GM21526 (cell line): ENCODE data around the gene MTHFSD.

Experiments used
- ATAC-seq: cut with Tn5 transposase; IDR thresholded peaks from one replicate; pipeline ENCODE4 v1.9.1; 2021; ENCODE audit warnings: moderate library complexity; ENCODE audit not compliant: unreplicated experiment, low FRiP score

MTHFSD gene

DNA sequence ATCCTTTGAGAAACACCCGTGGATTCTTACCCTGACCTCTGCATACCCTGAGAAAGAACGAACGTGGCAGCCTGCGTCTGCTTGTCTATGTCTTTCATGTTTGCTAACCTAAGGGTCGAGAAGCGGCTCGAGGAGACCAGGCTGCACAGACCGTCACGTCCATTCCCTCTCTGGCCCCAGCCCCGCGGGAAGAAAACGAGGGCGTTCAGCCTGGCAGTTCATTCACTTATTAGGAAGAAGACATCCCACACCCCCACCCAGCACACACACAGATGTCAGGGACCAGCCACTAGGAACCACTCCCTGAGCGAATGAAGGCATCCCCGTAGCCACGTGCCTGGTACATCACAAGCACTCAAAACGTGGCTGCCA, 655 bp upstream of the MTHFSD start:
- no peak for ATAC-seq

DNA sequence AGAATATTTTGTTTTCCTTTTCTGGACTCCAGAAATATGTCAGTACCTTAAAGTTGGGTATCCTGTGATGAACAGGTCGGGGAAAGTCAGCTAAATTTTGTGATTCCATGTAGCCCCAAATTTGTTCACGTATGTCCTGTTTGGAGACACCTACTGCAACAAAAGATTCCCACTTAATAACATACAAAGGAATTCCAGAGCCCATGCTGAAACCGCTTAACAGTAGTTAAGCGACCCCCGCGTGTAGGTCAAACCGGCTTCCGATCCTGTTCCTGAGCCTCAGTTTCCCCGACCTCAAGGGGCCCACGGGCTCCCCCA, 477 bp downstream of the MTHFSD start:
- ATAC-seq = no peak

- no peak for ATAC-seq
These were observed 1.7 kb downstream of the MTHFSD start for GRCh38 chr16:86553356-86553755.

GRCh38 chr16:86550281-86550680, 4.8 kb downstream of the MTHFSD start:
- ATAC-seq = no peak

DNA sequence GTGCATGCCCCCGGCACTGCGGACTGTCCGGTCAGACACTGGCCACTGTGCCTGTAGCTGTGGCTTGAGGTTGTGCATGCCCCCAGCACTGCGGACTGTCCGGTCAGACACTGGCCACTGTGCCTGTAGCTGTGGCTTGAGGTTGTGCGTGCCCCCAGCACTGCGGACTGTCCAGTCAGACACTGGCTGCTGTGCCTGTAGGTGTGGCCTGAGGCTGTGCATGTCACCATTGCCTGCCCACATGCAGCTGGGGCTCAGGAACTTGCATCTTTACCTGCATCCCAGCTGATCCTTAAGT, 5.2 kb downstream of the MTHFSD start:
- ATAC-seq = no peak

DNA sequence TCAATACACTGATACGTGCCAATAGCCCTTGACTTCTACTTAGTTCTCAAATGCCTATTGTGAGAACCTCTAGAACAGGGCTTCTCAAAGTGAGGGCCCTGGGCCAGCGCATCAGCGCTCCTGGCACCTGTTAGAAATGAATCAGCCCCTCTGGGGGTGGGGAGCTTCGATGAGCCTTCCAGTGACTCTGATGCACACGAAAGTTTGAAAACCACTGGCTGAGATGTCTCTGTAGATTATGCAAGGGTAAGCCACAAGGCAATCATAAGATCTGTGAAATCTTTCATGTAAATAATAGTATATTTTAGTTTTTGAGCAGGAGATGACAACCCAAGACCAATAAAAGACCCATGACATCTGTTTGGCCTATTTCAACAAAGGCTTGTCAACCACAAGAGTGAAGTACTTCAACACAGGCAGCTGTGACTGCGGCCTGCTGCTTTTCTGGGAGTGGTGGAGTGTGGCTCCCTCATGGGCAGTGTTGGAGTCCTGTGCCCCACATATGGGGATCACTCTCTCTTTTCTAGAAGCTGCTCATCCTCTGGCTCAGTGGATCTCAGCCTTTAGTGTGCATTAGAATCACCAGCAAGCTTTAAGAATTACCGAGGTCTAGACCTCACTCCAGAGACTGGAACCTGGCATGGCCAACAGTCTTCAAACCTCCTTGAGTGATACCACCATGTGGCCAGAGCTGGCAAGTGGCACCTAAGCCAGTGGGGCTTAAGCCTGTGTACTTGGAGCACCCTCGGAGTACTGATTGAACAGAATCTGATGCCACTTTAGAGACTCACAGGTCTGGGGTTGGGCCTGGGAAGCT, 5.8 kb downstream of the MTHFSD start:
- ATAC-seq = no peak

DNA sequence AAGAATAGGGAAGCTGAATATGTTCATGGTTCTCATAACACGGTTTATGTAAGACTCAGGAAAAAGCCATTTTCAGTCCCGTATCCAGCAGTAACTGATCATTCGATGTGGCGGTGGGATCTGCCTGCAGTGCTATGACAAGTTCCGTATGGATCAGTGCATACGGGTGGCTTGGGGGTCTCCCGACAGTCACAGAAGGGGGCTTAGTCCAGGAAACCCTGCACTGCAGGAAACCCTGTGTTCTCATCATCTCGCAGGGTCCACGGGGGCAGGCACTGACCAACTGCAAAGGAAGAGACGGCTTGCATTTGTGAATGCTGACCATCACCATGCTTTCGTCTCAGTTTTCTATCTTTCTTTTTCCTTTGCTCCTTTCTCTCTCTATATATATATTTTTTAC, 7.7 kb downstream of the MTHFSD start:
- ATAC-seq = no peak

- ATAC-seq = no peak
These were observed 8.4 kb downstream of the MTHFSD start for GRCh38 chr16:86546638-86547013.

DNA sequence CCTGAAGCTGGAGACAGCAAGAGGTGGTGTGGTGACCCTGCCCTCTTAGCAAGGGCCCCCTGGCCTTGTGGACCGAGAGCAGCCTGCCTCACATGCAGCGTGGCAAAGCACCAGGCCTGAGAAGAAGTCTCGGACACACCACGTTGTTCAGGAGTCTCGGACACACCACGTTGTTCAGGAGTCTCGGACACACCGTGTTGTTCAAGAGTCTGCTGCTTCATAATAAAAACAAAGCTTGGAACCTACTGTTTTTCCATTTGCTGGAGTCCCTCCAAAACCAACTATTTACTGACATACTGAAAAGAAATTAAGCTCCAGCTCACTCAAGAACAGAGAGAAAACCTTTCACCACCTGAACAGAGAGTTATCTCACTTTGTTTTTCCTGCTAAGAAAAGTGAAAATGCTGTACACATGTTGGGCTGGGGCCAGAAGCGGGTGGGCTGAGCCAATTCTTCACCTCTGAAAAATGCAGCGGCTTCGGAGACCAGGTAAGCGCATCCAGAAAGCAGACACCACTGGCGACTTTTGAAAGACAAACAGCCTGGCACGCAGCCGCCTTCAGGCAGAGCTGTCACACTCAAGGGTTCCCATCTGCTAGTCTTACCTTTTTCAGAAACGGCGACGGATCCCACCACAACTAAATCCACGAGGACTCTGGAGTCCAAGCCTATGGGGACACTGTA, 8.9 kb downstream of the MTHFSD start:
- no peak for ATAC-seq

- ATAC-seq = no peak
These were observed 9.6 kb downstream of the MTHFSD start for GRCh38 chr16:86545481-86545880.

DNA sequence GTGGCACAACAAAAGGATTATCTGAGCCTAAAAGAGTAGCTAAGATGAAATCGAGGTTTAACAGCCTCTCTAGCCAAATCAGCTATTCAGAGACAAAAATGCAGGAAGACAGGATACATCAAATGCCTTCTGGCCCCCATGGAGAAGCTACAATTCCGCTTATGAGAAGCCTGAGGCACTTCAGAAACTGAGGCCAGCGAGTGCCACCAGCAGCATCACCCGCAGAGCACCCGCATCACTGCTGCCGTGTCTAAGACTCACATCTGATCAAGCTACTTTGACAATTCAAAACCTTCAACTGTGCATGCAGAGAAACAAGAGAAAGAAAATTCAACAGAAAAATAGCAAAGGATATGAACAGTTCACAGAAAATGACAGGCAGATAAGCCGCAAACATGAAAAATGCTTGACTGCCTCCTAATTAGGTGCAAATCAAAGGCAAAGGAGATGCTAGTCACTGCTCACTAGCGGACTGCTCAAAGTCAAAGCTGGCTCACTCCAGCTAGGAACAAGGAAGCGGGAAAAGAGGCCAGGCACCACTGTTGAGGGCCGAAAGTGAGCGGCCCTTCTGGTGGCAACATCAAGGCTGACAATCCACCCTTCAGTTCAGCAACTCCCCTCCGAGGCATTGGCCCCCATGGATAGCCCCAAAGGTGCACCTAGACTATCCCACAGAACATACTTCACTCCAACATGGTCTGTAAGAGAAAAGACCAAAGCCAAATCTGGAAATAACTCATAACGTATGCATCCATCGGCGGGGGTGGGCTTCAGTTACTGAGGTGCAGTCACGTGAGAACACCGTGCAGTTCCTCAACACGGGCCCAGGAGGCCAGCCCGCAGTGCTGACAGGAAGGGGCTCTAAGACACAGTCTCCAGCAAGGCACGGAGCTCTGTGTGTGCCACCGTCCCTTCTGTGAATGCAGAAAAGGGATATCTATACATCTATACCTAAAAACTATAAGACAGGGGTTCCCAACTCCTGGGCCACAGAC, 12.0 kb downstream of the MTHFSD start:
- ATAC-seq = no peak

DNA sequence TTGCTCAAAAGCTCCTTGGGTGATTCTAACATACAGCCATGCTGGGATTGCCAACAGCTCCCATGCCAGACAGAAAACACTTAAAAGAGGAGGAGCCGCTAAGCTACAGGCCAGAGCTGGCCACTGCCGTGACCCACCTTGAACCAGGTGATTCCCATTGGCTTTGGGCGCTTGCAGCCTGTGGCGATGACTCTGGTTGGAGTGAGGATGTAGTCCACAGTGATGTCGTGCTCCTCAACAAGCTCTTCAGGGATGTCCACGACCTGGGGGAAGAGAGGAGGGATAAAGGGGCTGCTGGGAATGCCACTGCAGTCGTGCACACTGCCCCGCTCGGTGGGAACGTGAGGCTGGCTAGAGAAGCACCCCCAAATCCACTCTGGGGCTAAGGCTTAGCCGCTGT, 13.5 kb downstream of the MTHFSD start:
- no peak for ATAC-seq

GRCh38 chr16:86540894-86541293, 14.1 kb downstream of the MTHFSD start:
- no peak for ATAC-seq

GRCh38 chr16:86538196-86538780, 16.7 kb downstream of the MTHFSD start:
- ATAC-seq = no peak

- ATAC-seq = no peak
These were observed 17.5 kb downstream of the MTHFSD start for GRCh38 chr16:86537486-86537885.

- no peak for ATAC-seq
These were observed 18.4 kb downstream of the MTHFSD start for GRCh38 chr16:86536621-86537020.

DNA sequence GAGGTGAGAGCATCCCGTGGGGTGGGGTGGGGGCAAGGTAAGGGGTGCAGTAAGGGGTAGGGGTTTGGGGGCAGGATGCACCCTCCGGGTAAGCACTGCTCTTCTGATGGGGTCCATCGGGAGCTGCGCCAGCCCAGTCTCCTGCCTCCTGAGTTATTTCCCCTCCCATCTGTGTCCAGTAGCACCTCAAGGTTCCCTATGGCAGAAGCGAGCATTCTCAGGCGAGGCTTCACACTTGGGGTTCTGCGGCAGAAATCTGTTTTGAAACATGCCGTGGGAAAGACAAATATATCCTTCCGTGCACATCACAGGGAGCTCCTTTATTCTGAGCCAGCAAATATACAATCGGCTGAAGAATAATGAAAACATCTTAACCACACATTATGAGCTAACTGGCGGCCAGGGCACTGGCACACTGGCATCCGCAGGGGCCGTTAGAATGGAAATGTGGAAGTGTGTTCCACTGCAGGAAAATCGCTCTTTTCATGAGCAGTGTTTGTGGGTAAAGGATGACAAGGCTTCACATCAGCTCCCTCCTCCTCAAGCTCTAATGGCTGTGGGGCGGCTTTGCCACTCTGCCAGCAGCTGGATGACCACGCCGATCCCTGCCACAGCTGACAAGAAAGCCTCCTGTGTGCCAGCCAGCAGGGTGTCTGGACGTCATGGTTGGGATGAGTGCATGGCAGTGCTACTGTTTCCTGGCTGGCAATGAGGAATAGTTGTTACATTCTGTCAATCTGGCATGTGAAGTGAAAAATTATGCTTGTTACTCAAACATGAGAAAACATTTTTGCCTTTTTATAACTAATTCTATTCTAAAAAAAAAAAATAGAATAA, 20.0 kb downstream of the MTHFSD start:
- no peak for ATAC-seq

GRCh38 chr16:86533767-86534351, 21.2 kb downstream of the MTHFSD start:
- no peak for ATAC-seq

- no peak for ATAC-seq
These were observed 22.0 kb downstream of the MTHFSD start for GRCh38 chr16:86533076-86533475.

- no peak for ATAC-seq
These were observed 22.6 kb downstream of the MTHFSD start for GRCh38 chr16:86532526-86532815.
